Panc1 (cell line): ENCODE measurements around the gene FAM53A. TPM values are rescaled to one million over a fixed set of nuclear protein-coding genes. Genes with fewer than 3 reads are reported as not detected.

Source experiments
- ATAC-seq: fragments of 200-7000 bp; cut with Tn5 transposase; 2 replicates; pipeline ENCODE4 v1.9.1; 2020; ENCODE audit warnings: mild to moderate bottlenecking, moderate library complexity
- BruUV-seq: library from RNA; stranded (reverse); fragments of 400-500 nt; replicated peaks from 2 replicates; lab custom pipeline; 2021; lab: Mats Ljungman, UMichigan
- CTCF ChIA-PET: fragments of 300-600 bp; sonication (Branson Sonifier 250); formaldehyde crosslinking; loops from one replicate; lab custom pipeline; 2022; ENCODE audit warnings: antibody characterized with exemption; lab: Charles Lee
- POLR2A ChIA-PET: fragments of 300-600 bp; sonication (Branson Sonifier 250); formaldehyde crosslinking; loops from one replicate; lab custom pipeline; 2022; ENCODE audit warnings: antibody characterized with exemption; lab: Charles Lee
- DNase-seq: peaks from one replicate; pipeline ENCODE4 v3.0.0-alpha.2; 2010; ENCODE audit warnings: low read depth, low spot score
- H3K27ac ChIP-seq: 2 replicates; pipeline ENCODE4 v1.5.1; 2011; ENCODE audit warnings: mild to moderate bottlenecking, low read length, inconsistent platforms
- H3K27me3 ChIP-seq: fragments of 200-500 bp; sonication (Bioruptor generic); 2 replicates; pipeline ENCODE4 v1.6.0; 2014; ENCODE audit warnings: low read length, inconsistent platforms; ENCODE audit not compliant: control insufficient read depth, insufficient read depth
- H3K36me3 ChIP-seq: fragments of 200-500 bp; sonication (Bioruptor generic); 2 replicates; pipeline ENCODE4 v1.5.1; 2014; ENCODE audit warnings: inconsistent platforms, mild to moderate bottlenecking, low read length, moderate library complexity; ENCODE audit not compliant: control insufficient read depth, insufficient read depth
- H3K4me1 ChIP-seq: 2 replicates; pipeline ENCODE4 v1.5.1; 2011; ENCODE audit warnings: inconsistent platforms, mild to moderate bottlenecking, low read length, moderate library complexity; ENCODE audit not compliant: control insufficient read depth, insufficient read depth
- H3K4me3 ChIP-seq, 2 experiments: 2 replicates each; pipeline ENCODE4 v1.5.1; 2011 to 2012; ENCODE audit warnings: low read depth in 2 of 2, low read length in 2 of 2, mild to moderate bottlenecking in 2 of 2, inconsistent platforms in 1 of 2, moderate library complexity in 1 of 2
- H3K9me3 ChIP-seq: fragments of 200-500 bp; sonication (Bioruptor generic); 2 replicates; pipeline ENCODE4 v1.5.1; 2014; ENCODE audit warnings: low read depth, mild to moderate bottlenecking, inconsistent platforms, low read length, moderate library complexity; ENCODE audit not compliant: control insufficient read depth, insufficient read depth
- CTCF ChIP-seq: fragments of 450-650 bp; IDR thresholded peaks from 2 replicates; pipeline ENCODE4 v1.5.1; 2017; ENCODE audit warnings: mild to moderate bottlenecking
- POLR2AphosphoS5 ChIP-seq: IDR thresholded peaks from 2 replicates; pipeline ENCODE4 v1.6.1; 2012; ENCODE audit warnings: mild to moderate bottlenecking, low read depth, low read length, moderate library complexity
- REST ChIP-seq, 2 experiments: IDR thresholded peaks; 2 replicates each; pipeline ENCODE4 v1.6.1; 2011 to 2012; ENCODE audit warnings: low read depth in 2 of 2, control low read depth in 1 of 2, low read length in 1 of 2, mild to moderate bottlenecking in 1 of 2, moderate library complexity in 1 of 2; ENCODE audit not compliant: insufficient read depth in 1 of 2
- SIN3A ChIP-seq: IDR thresholded peaks from 2 replicates; pipeline ENCODE4 v1.6.1; 2012; ENCODE audit warnings: low read depth, mild to moderate bottlenecking, low read length, moderate library complexity, borderline replicate concordance; ENCODE audit not compliant: insufficient read depth
- TCF7L2 ChIP-seq: IDR thresholded peaks from 2 replicates; pipeline ENCODE4 v1.6.1; 2011; ENCODE audit warnings: mild to moderate bottlenecking, low read depth, low read length, inconsistent platforms
- in situ Hi-C: cut with HindIII; loops from 2 replicates; pipeline ENCODE4 v1.10.0; 2016; ENCODE audit warnings: low sequenced_read_pairs, low pct_unique_long_range_greater_than_20kb
- intact Hi-C: fragments of 100-400 bp; cut with micrococcal nuclease; formaldehyde crosslinking; loops from one replicate; pipeline ENCODE4 v1.10.0; 2022; ENCODE audit not compliant: unreplicated experiment
- total RNA-seq: library from RNA; stranded (reverse); gene quantifications from one replicate; pipeline ENCODE4 v1.2.1, GENCODE V29; 2021; ENCODE audit not compliant: unreplicated experiment

FAM53A gene
- total RNA-seq, 1 experiment from 2014 or later: 7.0 TPM

GRCh38 chr4:1610791-1611500, 73.2 kb downstream of the FAM53A start:
- Histone ChIP-seq H3K27me3 (no peaks in the 10 kb centered on the region), H3K4me3 (no peak overlapping the region), H3K4me1 (no peaks in the 10 kb centered on the region), H3K9me3 (no peaks in the 10 kb centered on the region), H3K27ac (no peak overlapping the region), H3K36me3 (no peaks in the 10 kb centered on the region)
- in situ Hi-C loops (no loop called here), intact Hi-C loops (no loop called here)
- TF ChIP-seq POLR2AphosphoS5: no peak
- TF ChIP-seq SIN3A: no peak
- no peak for TF ChIP-seq TCF7L2
- TF ChIP-seq REST (IDR thresholded peaks at IDR 0.05; ENCODE audit: insufficient read depth in 1 of 2, low read depth in 2 of 2, low read length in 1 of 2): no peak
- TF ChIP-seq CTCF: no peak
- DNase-seq (no peak), ATAC-seq (no peak)
- no TSS peak for BruUV-seq
- CTCF ChIA-PET: no interaction called here
- POLR2A ChIA-PET: no interaction called here

- H3K27ac ChIP-seq: no peak overlapping the region
- no peaks in the 10 kb centered on the region for H3K36me3 ChIP-seq
- DNase-seq (no peak), ATAC-seq (no peak)
- no peaks in the 10 kb centered on the region for H3K4me1 ChIP-seq
- no peak overlapping the region for H3K4me3 ChIP-seq
- no peaks in the 10 kb centered on the region for H3K9me3 ChIP-seq
- H3K27me3 ChIP-seq: no peaks in the 10 kb centered on the region
- no TSS peak for BruUV-seq
- in situ Hi-C loops (no loop called here), intact Hi-C loops (no loop called here)
- ChIA-PET CTCF (no interaction called here), POLR2A (no interaction called here)
- no peak for TF ChIP-seq POLR2AphosphoS5
- no peak for TF ChIP-seq REST (IDR thresholded peaks at IDR 0.05; ENCODE audit: insufficient read depth in 1 of 2, low read depth in 2 of 2, low read length in 1 of 2)
- TF ChIP-seq TCF7L2: no peak
- TF ChIP-seq SIN3A: no peak
- TF ChIP-seq CTCF: no peak
Observed at GRCh38 chr4:1609901-1610790, 74.0 kb downstream of the FAM53A start.
